A549 (cell line): ENCODE results near the gene ZDHHC24. TPM values are rescaled to one million over a fixed set of nuclear protein-coding genes. Genes with fewer than 3 reads are reported as not detected.

ENCODE experiments used
- ATAC-seq, 2 experiments: fragments of 200-7000 bp in 1 of 2; fragments of >200 bp in 1 of 2; cut with Nextera tagmentation in 1 of 2; cut with Tn5 transposase in 1 of 2; 3 replicates each; pipeline versions ENCODE4 v1.8.0 to v1.9.1; 2018 to 2020; ENCODE audit warnings: mild to moderate bottlenecking in 1 of 2, moderate library complexity in 1 of 2
- CTCF ChIA-PET: fragments of 300-600 bp; sonication (Branson Sonifier 250); formaldehyde crosslinking; extraction: SDS; loops from one replicate; lab custom pipeline; 2021; ENCODE audit warnings: antibody characterized with exemption, inconsistent platforms; lab: Yijun Ruan, JAX
- POLR2A ChIA-PET: fragments of 350-600 bp; formaldehyde crosslinking; extraction: SDS; loops from one replicate; lab custom pipeline; 2021; ENCODE audit warnings: antibody characterized with exemption, inconsistent platforms; lab: Yijun Ruan, JAX
- DNase-seq, 2 experiments: peaks; one replicate each; pipeline versions ENCODE4 v3.0.0 to v3.0.0-alpha.2; 2011 to 2016; ENCODE audit warnings: low read depth in 1 of 2, low spot score in 1 of 2
- FAIRE-seq: peaks from 2 replicates; lab custom pipeline; 2011; peaks lifted over from hg19 to GRCh38; lab: Jason Lieb, UNC
- H3K27ac ChIP-seq, 2 experiments: fragments of >200 bp; sonication (Bioruptor Twin); formaldehyde crosslinking; 3 replicates each; pipeline ENCODE4 v1.5.1; 2016 to 2017
- H3K4me1 ChIP-seq: fragments of >200 bp; sonication (Bioruptor Twin); formaldehyde crosslinking; 3 replicates; pipeline ENCODE4 v1.6.1; 2016
- H3K4me2 ChIP-seq: fragments of >200 bp; sonication (Bioruptor Twin); formaldehyde crosslinking; 3 replicates; pipeline ENCODE4 v1.6.1; 2016
- H3K4me3 ChIP-seq: fragments of >200 bp; sonication (Bioruptor Twin); formaldehyde crosslinking; 3 replicates; pipeline ENCODE4 v1.5.1; 2016
- H3K9me3 ChIP-seq: fragments of >200 bp; sonication (Bioruptor Twin); formaldehyde crosslinking; 3 replicates; pipeline ENCODE4 v1.6.1; 2016
- ATOH8 ChIP-seq: fragments of 250-450 bp; sonication (Bioruptor Pico); IDR thresholded peaks from 2 replicates; pipeline ENCODE4 v1.5.0; 2020; ENCODE audit warnings: low read depth, mild to moderate bottlenecking, moderate library complexity
- BCL3 ChIP-seq: fragments of >200 bp; sonication (Bioruptor Twin); formaldehyde crosslinking; IDR thresholded peaks from 3 replicates; pipeline ENCODE4 v1.6.1; 2016
- CBX8 ChIP-seq: fragments of 200-600 bp; sonication (generic); IDR thresholded peaks from 2 replicates; pipeline ENCODE4 v1.6.1; 2016
- CHD2 ChIP-seq: fragments of 150-350 bp; IDR thresholded peaks from 2 replicates; pipeline ENCODE4 v1.6.1; 2014; ENCODE audit warnings: low read length; ENCODE audit not compliant: partially characterized antibody
- E2F6 ChIP-seq: IDR thresholded peaks from 2 replicates; pipeline ENCODE4 v1.6.1; 2012; ENCODE audit warnings: low read depth, borderline replicate concordance
- EHMT2 ChIP-seq: fragments of 200-600 bp; sonication (generic); IDR thresholded peaks from 2 replicates; pipeline ENCODE4 v1.6.1; 2016; ENCODE audit warnings: antibody characterized with exemption, low read depth, mild to moderate bottlenecking, moderate library complexity
- ELK1 ChIP-seq: fragments of 150-350 bp; IDR thresholded peaks from 2 replicates; pipeline ENCODE4 v1.6.1; 2014; ENCODE audit warnings: low read depth, mild to moderate bottlenecking, low read length
- EP300 ChIP-seq, 2 experiments: fragments of >200 bp; sonication (Bioruptor Twin); formaldehyde crosslinking; IDR thresholded peaks; 2 replicates in 1 of 2; 3 replicates in 1 of 2; pipeline ENCODE4 v1.6.1; 2016 to 2017
- FOSB ChIP-seq: fragments of 250-450 bp; sonication (Bioruptor Pico); IDR thresholded peaks from 2 replicates; pipeline ENCODE4 v1.5.0; 2020; ENCODE audit warnings: mild to moderate bottlenecking, moderate library complexity
- FOSL2 ChIP-seq, 2 experiments: fragments of 450-650 bp in 1 of 2; fragments of >200 bp in 1 of 2; sonication (Bioruptor Twin) in 1 of 2; formaldehyde crosslinking; IDR thresholded peaks; 2 replicates each; pipeline versions ENCODE4 v1.5.0 to v1.6.1; 2016 to 2020; ENCODE audit warnings: mild to moderate bottlenecking in 1 of 2, moderate library complexity in 1 of 2
- FOXS1 ChIP-seq: fragments of 250-450 bp; sonication (Bioruptor Pico); IDR thresholded peaks from 2 replicates; pipeline ENCODE4 v1.5.0; 2020; ENCODE audit warnings: mild to moderate bottlenecking, moderate library complexity
- GATA3 ChIP-seq: IDR thresholded peaks from 2 replicates; pipeline ENCODE4 v1.6.1; 2012; ENCODE audit warnings: borderline replicate concordance
- HES2 ChIP-seq: fragments of >200 bp; sonication (Bioruptor Twin); formaldehyde crosslinking; IDR thresholded peaks from 2 replicates; pipeline ENCODE4 v1.6.1; 2016
- HOXB13 ChIP-seq: fragments of 250-450 bp; sonication (Bioruptor Pico); IDR thresholded peaks from 2 replicates; pipeline ENCODE4 v1.5.0; 2020; ENCODE audit warnings: low read depth, mild to moderate bottlenecking, moderate library complexity
- HOXB5 ChIP-seq: fragments of 250-450 bp; sonication (Bioruptor Pico); IDR thresholded peaks from 2 replicates; pipeline ENCODE4 v1.5.0; 2020; ENCODE audit warnings: mild to moderate bottlenecking, moderate library complexity
- MAX ChIP-seq: IDR thresholded peaks from 2 replicates; pipeline ENCODE4 v1.6.1; 2012
- MYC ChIP-seq: IDR thresholded peaks from 2 replicates; pipeline ENCODE4 v1.6.1; 2012; ENCODE audit warnings: mild to moderate bottlenecking, inconsistent platforms, low read length, improper control_type of control experiment, borderline replicate concordance
- NR3C1 ChIP-seq: fragments of >200 bp; sonication (Bioruptor Twin); formaldehyde crosslinking; IDR thresholded peaks from 3 replicates; pipeline ENCODE4 v1.6.1; 2017
- PBX3 ChIP-seq: IDR thresholded peaks from 2 replicates; pipeline ENCODE4 v1.6.1; 2012
- RAD21 ChIP-seq, 2 experiments: fragments of >200 bp in 1 of 2; sonication (Bioruptor Twin) in 1 of 2; formaldehyde crosslinking in 1 of 2; IDR thresholded peaks in 1 of 2; conservative IDR thresholded peaks in 1 of 2; 2 replicates in 1 of 2; 3 replicates in 1 of 2; pipeline ENCODE4 v1.6.1; 2012 to 2018; ENCODE audit warnings: inconsistent platforms in 1 of 2
- RFX5 ChIP-seq: fragments of 450-650 bp; IDR thresholded peaks from 2 replicates; pipeline ENCODE4 v1.7.1; 2014; ENCODE audit warnings: antibody characterized with exemption, mild to moderate bottlenecking, moderate library complexity
- RNF2 ChIP-seq: fragments of 200-600 bp; sonication (generic); IDR thresholded peaks from 2 replicates; pipeline ENCODE4 v1.6.1; 2016; ENCODE audit warnings: low read depth, mild to moderate bottlenecking, antibody characterized with exemption, moderate library complexity, borderline replicate concordance
- USF2 ChIP-seq: fragments of 450-650 bp; IDR thresholded peaks from 2 replicates; pipeline ENCODE4 v1.6.1; 2014; ENCODE audit warnings: antibody characterized with exemption
- ZC3H11A ChIP-seq: fragments of 450-650 bp; IDR thresholded peaks from 2 replicates; pipeline ENCODE4 v1.6.1; 2014; ENCODE audit warnings: antibody characterized with exemption, mild to moderate bottlenecking
- ZNF302 ChIP-seq: fragments of 250-450 bp; sonication (Bioruptor Pico); IDR thresholded peaks from 2 replicates; pipeline ENCODE4 v1.9.0; 2021; ENCODE audit warnings: inconsistent platforms, mild to moderate bottlenecking, moderate library complexity
- WGBS: methylation state at CpG from one replicate; pipeline ENCODE4 v1.1.6; 2017; ENCODE audit errors: missing lambda C conversion rate; 5-methylcytosine and 5-hydroxymethylcytosine counted together
- polyA plus RNA-seq, 4 experiments: library from polyadenylated mRNA; depleted of rRNA in 3 of 4; stranded (reverse); fragments of >200 nt; fragmentation: RNase III in 1 of 4; extraction: RNeasy Plus Mini Kit Qiagen cat#74134 plus additional on column Dnase treatment in 1 of 4; gene quantifications; 2 replicates in 3 of 4; 3 replicates in 1 of 4; pipeline ENCODE4 v1.2.3, GENCODE V29; 2011 to 2017

ZDHHC24 gene
- polyA plus RNA-seq, 2 of the 4 experiments (the other 2 are of a cell fraction) = 8.6 to 8.7 TPM

GRCh38 chr11:66581261-66581660 lies 35.4 kb upstream of the ZDHHC24 start:
- Histone ChIP-seq H3K9me3 (0 out of 3 replicates have a peak, but pooled peaks cover 5% of the 10 kb centered on the region), H3K4me3 (no peak overlapping the region), H3K27ac (no peak overlapping the region), H3K4me1 (peaks cover 4% of the 10 kb centered on the region; the same call in 2 of the 3 replicates), H3K4me2 (no peak overlapping the region)
- 60% methylated on average over 3 of the region's 3 CpGs for WGBS
- TF ChIP-seq GATA3 = no peak
- TF ChIP-seq RNF2 = no peak
- no peak for TF ChIP-seq USF2
- TF ChIP-seq FOSL2 (IDR thresholded peaks at IDR 0.05) = no peak
- no peak for TF ChIP-seq FOSL2 (CRISPR knock-in tag; IDR thresholded peaks at IDR 0.05)
- TF ChIP-seq CHD2 = no peak
- no peak for TF ChIP-seq HES2
- TF ChIP-seq NR3C1 = no peak
- TF ChIP-seq MAX = no peak
- TF ChIP-seq RFX5 = no peak
- no peak for TF ChIP-seq CBX8
- no peak for TF ChIP-seq HOXB5 (CRISPR knock-in tag)
- TF ChIP-seq MYC = no peak
- TF ChIP-seq ATOH8 (CRISPR knock-in tag) = no peak
- no peak for TF ChIP-seq ZC3H11A
- no peak for ATAC-seq
- no peak for FAIRE-seq
- ChIA-PET CTCF (interaction anchor here (0.6 to 6.9 kb wide), 5 partner anchors 12 to 1250 kb away, joined by 3 to 89 read pairs (median 15); partner anchors contain the start of genes CCDC87, CCS, CTSF and RBM4B), POLR2A (no interaction called here)
- no peak for DNase-seq

GRCh38 chr11:66580803-66581202 lies 35.0 kb upstream of the ZDHHC24 start:
- FAIRE-seq (no peak), DNase-seq (no peak), ATAC-seq (no peak)
- Histone ChIP-seq H3K4me1 (peaks cover 4% of the 10 kb centered on the region; the same call in 2 of the 3 replicates), H3K4me2 (no peak overlapping the region), H3K4me3 (no peak overlapping the region), H3K27ac (no peak overlapping the region), H3K9me3 (0 out of 3 replicates have a peak, but pooled peaks cover 5% of the 10 kb centered on the region)
- WGBS = 94% methylated on average over 5 of the region's 5 CpGs
- TF ChIP-seq HOXB13 (CRISPR knock-in tag) = no peak
- TF ChIP-seq E2F6 = no peak
- no peak for TF ChIP-seq ZC3H11A
- no peak for TF ChIP-seq ZNF302 (CRISPR knock-in tag)
- TF ChIP-seq FOSB = no peak
- no peak for TF ChIP-seq BCL3
- no peak for TF ChIP-seq NR3C1
- TF ChIP-seq RAD21 (conservative IDR thresholded peaks at IDR 0.05 in 1 of 2, IDR thresholded peaks at IDR 0.05 in 1 of 2) = no peak
- TF ChIP-seq MYC = no peak
- no peak for TF ChIP-seq EP300 (IDR thresholded peaks at IDR 0.05)
- no peak for TF ChIP-seq ELK1
- TF ChIP-seq FOXS1 (CRISPR knock-in tag) = no peak
- no peak for TF ChIP-seq EHMT2
- TF ChIP-seq PBX3 = no peak
- no peak for TF ChIP-seq USF2
- POLR2A ChIA-PET = no interaction called here
- CTCF ChIA-PET = interaction anchor here (0.6 to 6.9 kb wide), 5 partner anchors 11 to 1249 kb away, joined by 3 to 89 read pairs (median 15); partner anchors contain the start of genes CCDC87, CCS, CTSF and RBM4B
